Measurements from ENCODE around the gene CHAF1A.

DNA sequence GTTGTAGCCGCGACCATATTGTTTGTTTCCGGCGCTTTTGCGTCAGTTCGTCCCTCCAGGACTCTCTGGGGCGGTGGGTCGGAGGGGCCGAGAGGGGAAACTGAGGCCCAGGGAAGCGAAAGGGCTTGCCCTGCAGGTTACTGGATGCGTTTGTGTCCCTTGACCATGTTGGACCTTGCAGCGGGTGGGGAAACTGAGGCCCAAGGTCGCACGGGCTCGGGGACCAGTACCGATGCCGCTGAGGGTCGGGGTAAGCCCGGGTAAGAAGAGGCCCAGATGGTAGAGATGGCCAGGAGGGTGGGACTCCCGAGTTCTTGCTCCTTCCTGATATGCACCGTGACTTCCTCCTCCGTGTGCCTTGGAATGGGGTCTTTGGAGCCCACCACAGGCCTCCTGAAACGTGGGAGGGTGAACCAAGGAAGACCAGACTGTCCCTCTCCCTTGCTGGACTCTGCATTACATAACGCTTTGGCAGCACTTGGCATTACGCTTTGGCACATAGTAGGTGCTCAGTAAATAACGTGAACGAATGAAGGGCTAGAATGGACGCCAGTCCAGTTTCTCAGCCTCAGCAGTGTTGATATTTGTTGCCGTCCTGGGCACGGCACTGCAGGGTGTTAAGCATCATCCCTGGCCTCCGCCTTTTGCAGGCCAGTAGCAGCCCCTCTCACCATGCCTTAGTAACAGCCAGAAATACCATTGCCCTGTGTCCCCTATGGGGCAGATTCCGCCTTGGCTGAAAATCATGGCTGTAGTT, 743 bp downstream of the CHAF1A start:
- TF ChIP-seq, protein P1, sequence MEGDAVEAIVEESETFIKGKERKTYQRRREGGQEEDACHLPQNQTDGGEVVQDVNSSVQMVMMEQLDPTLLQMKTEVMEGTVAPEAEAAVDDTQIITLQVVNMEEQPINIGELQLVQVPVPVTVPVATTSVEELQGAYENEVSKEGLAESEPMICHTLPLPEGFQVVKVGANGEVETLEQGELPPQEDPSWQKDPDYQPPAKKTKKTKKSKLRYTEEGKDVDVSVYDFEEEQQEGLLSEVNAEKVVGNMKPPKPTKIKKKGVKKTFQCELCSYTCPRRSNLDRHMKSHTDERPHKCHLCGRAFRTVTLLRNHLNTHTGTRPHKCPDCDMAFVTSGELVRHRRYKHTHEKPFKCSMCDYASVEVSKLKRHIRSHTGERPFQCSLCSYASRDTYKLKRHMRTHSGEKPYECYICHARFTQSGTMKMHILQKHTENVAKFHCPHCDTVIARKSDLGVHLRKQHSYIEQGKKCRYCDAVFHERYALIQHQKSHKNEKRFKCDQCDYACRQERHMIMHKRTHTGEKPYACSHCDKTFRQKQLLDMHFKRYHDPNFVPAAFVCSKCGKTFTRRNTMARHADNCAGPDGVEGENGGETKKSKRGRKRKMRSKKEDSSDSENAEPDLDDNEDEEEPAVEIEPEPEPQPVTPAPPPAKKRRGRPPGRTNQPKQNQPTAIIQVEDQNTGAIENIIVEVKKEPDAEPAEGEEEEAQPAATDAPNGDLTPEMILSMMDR (IDR thresholded peaks at IDR 0.05; ENCODE audit: low read depth, low read length, poor library complexity, severe bottlenecking), result no peak
- TF ChIP-seq EZH2phosphoT487 (IDR thresholded peaks at IDR 0.05; ENCODE audit: borderline replicate concordance, low read length), result no peak
